Testis (tissue), 3 donors: ENCODE data around the gene NFE2L1. TPM values are rescaled to one million over a fixed set of nuclear protein-coding genes. Genes with fewer than 3 reads are reported as not detected.
"Not testable (repeated sequence)": the region's sequence is repeated elsewhere in the genome, so short reads cannot be mapped to it uniquely, and the experiment has no call there.

Source experiments
- DNase-seq: peaks from one replicate; pipeline ENCODE4 v3.0.0-alpha.2; 2019
- H3K27ac ChIP-seq, 2 donors: fragments of 200-600 bp; sonication (generic); one replicate each; pipeline ENCODE4 v1.5.1; 2019
- H3K27me3 ChIP-seq: fragments of 200-600 bp; sonication (generic); one replicate; pipeline ENCODE4 v1.5.1; 2019
- H3K36me3 ChIP-seq: fragments of 200-600 bp; sonication (generic); one replicate; pipeline ENCODE4 v1.5.1; 2017; ENCODE audit warnings: low read depth; ENCODE audit errors: missing control alignments
- H3K4me1 ChIP-seq: fragments of 200-600 bp; sonication (generic); one replicate; pipeline ENCODE4 v1.5.1; 2019
- H3K4me3 ChIP-seq, 2 donors: fragments of 200-600 bp; sonication (generic); one replicate each; pipeline ENCODE4 v1.5.1; 2017 to 2019
- H3K9me3 ChIP-seq: fragments of 200-600 bp; sonication (generic); one replicate; pipeline ENCODE4 v1.5.1; 2017
- CTCF ChIP-seq, 3 experiments: fragments of 450-650 bp in 2 of 3; fragments of 200-600 bp in 1 of 3; sonication (generic) in 1 of 3; IDR thresholded peaks; one replicate each; pipeline ENCODE4 v1.5.1; 2016 to 2019; ENCODE audit warnings: antibody characterized with exemption in 3 of 3, mild to moderate bottlenecking in 2 of 3, moderate library complexity in 1 of 3
- POLR2A ChIP-seq: fragments of 450-650 bp; IDR thresholded peaks from one replicate; pipeline ENCODE4 v1.6.1; 2017; ENCODE audit warnings: antibody characterized with exemption, mild to moderate bottlenecking, moderate library complexity
- WGBS, 2 donors: methylation state at CpG; one replicate each; pipeline ENCODE4 v1.1.5; 2018; 5-methylcytosine and 5-hydroxymethylcytosine counted together
- intact Hi-C: fragments of 100-400 bp; cut with DNase I; formaldehyde crosslinking; loops from one replicate; pipeline ENCODE4 v1.15.1; 2023; ENCODE audit warnings: low total_unique reads
- polyA plus RNA-seq: library from polyadenylated mRNA; stranded (reverse); fragments of 350-450 nt; fragmentation: Illumina TruSeq; extraction: RNeasy Lipid Tissue Mini Kit (QIAGEN cat#74804); gene quantifications from one replicate; pipeline ENCODE4 v1.2.3, GENCODE V29; 2014; ENCODE audit warnings: low read depth, low replicate concordance; ENCODE audit not compliant: insufficient read depth
- total RNA-seq, 2 donors: library from RNA; depleted of rRNA; stranded (reverse); fragments of >200 nt; gene quantifications; one replicate each; pipeline ENCODE4 v1.2.3, GENCODE V29; 2016

Gene NFE2L1
- total and polyA plus RNA-seq, 3 donors from 2014 or later = 180 to 199 (median 193) TPM

- Histone ChIP-seq H3K27ac (no peak overlapping the region), H3K9me3 (no peaks in the 10 kb centered on the region), H3K4me1 (peaks cover 3% of the 10 kb centered on the region), H3K27me3 (no peaks in the 10 kb centered on the region), H3K4me3 (no peak overlapping the region), H3K36me3 (peaks cover 3% of the 10 kb centered on the region)
- no peak for TF ChIP-seq POLR2A
- TF ChIP-seq CTCF (IDR thresholded peaks at IDR 0.05) = peak; percentile 74 to 90 (median 83)
- intact Hi-C loops = loop anchor here (5.0 kb wide), 1 partner anchor 37 kb away; the partner anchor contains the start of gene COPZ2
- peak; percentile 92 for DNase-seq
- 61 to 71% methylated on average over 7 of the region's 7 CpGs for WGBS, 2 donors
These were observed 26.3 kb downstream of the NFE2L1 start for GRCh38 chr17:48074322-48075081.

- H3K4me3 ChIP-seq, H3K27ac ChIP-seq, H3K27me3 ChIP-seq, DNase-seq, H3K36me3 ChIP-seq, intact Hi-C loops, H3K4me1 ChIP-seq, H3K9me3 ChIP-seq: not testable (repeated sequence)
- WGBS, 2 donors = 88 to 96% methylated on average over 10 of the region's 10 CpGs
These were observed 29.0 kb downstream of the NFE2L1 start for GRCh38 chr17:48077152-48077551.

GRCh38 chr17:48081858-48082257 is 33.7 kb downstream of the NFE2L1 start:
- no peak overlapping the region for H3K4me3 ChIP-seq
- H3K27ac ChIP-seq = no peak overlapping the region
- H3K27me3 ChIP-seq = no peaks in the 10 kb centered on the region
- H3K9me3 ChIP-seq = no peaks in the 10 kb centered on the region
- no peak for TF ChIP-seq CTCF (IDR thresholded peaks at IDR 0.05)
- TF ChIP-seq POLR2A = no peak
- no peak for DNase-seq
- no peaks in the 10 kb centered on the region for H3K36me3 ChIP-seq
- WGBS, 2 donors = 77 to 80% methylated on average over 5 of the region's 5 CpGs
- no peaks in the 10 kb centered on the region for H3K4me1 ChIP-seq
- intact Hi-C loops = loop anchor here (10.0 kb wide), 1 partner anchor 53 kb away; no protein-coding TSS in a partner anchor

- WGBS, 2 donors = 68 to 70% methylated on average over 2 of the region's 2 CpGs
- Histone ChIP-seq H3K4me1 (no peaks in the 10 kb centered on the region), H3K36me3 (no peaks in the 10 kb centered on the region), H3K27ac (no peak overlapping the region), H3K9me3 (no peaks in the 10 kb centered on the region), H3K27me3 (no peaks in the 10 kb centered on the region), H3K4me3 (no peak overlapping the region)
- TF ChIP-seq POLR2A = no peak
- TF ChIP-seq CTCF (IDR thresholded peaks at IDR 0.05) = no peak
- DNase-seq = no peak
- intact Hi-C loops = loop anchor here (10.0 kb wide), 1 partner anchor 50 kb away; no protein-coding TSS in a partner anchor
These were observed 36.8 kb downstream of the NFE2L1 start for GRCh38 chr17:48084932-48085331.

GRCh38 chr17:48093341-48094045 is 45.3 kb downstream of the NFE2L1 start:
- 88 to 91% methylated on average over 11 of the region's 11 CpGs for WGBS, 2 donors
- Histone ChIP-seq H3K36me3 (no peaks in the 10 kb centered on the region), H3K9me3 (no peaks in the 10 kb centered on the region), H3K27me3 (no peaks in the 10 kb centered on the region), H3K27ac (no peak overlapping the region), H3K4me3 (no peak overlapping the region), H3K4me1 (no peaks in the 10 kb centered on the region)
- TF ChIP-seq POLR2A (no peak), CTCF (IDR thresholded peaks at IDR 0.05) (no peak)
- DNase-seq = no peak
- intact Hi-C loops = no loop called here
